Measurements from ENCODE around the gene TRPM8. TPM values are rescaled to one million over a fixed set of nuclear protein-coding genes. Genes with fewer than 3 reads are reported as not detected.

TRPM8 gene
- total and polyA plus RNA-seq, 2 of the 8 experiments (the other 6 are each of a cell fraction or from before 2014, with no cell fraction given) = 0.18 to 0.54 TPM

GRCh38 chr2:233960203-233960602, 43.0 kb downstream of the TRPM8 start (continued):
- no peak for TF ChIP-seq USF2 (IDR thresholded peaks at IDR 0.05; ENCODE audit: low read length)
